Mesenchymal stem cell (in vitro differentiated cells and primary cell): ENCODE data around the gene ACACA.

ENCODE experiments used
- DNase-seq: peaks from one replicate; pipeline ENCODE4 v3.0.0-alpha.2; 2013
- H2AFZ ChIP-seq: one replicate; pipeline ENCODE4 v1.6.1; 2013; ENCODE audit warnings: low read depth, mild to moderate bottlenecking, control low read depth, inconsistent platforms, low read length, moderate library complexity
- H2AK5ac ChIP-seq: 2 replicates; pipeline ENCODE4 v1.6.1; 2013; ENCODE audit warnings: low read length, moderate library complexity, mild to moderate bottlenecking, inconsistent platforms; ENCODE audit not compliant: severe bottlenecking
- H2BK120ac ChIP-seq: one replicate; pipeline ENCODE4 v1.6.1; 2013; ENCODE audit warnings: low read depth, mild to moderate bottlenecking, inconsistent platforms, low read length, moderate library complexity
- H2BK12ac ChIP-seq, 2 experiments: one replicate each; pipeline ENCODE4 v1.6.1; 2013; ENCODE audit warnings: inconsistent platforms in 2 of 2, low read length in 2 of 2, mild to moderate bottlenecking in 2 of 2, moderate library complexity in 2 of 2, control low read depth in 1 of 2
- H2BK15ac ChIP-seq: one replicate; pipeline ENCODE4 v1.6.1; 2013; ENCODE audit warnings: mild to moderate bottlenecking, low read depth, inconsistent platforms; ENCODE audit not compliant: poor library complexity, severe bottlenecking
- H2BK5ac ChIP-seq: 2 replicates; pipeline ENCODE4 v1.6.1; 2013; ENCODE audit warnings: low read depth, mild to moderate bottlenecking, low read length, control low read depth, inconsistent platforms; ENCODE audit not compliant: poor library complexity, severe bottlenecking
- H3K14ac ChIP-seq, 2 experiments: one replicate each; pipeline ENCODE4 v1.6.1; 2013; ENCODE audit warnings: inconsistent platforms in 2 of 2, low read length in 2 of 2, control low read depth in 1 of 2, mild to moderate bottlenecking in 1 of 2, moderate library complexity in 1 of 2
- H3K18ac ChIP-seq, 2 experiments: one replicate each; pipeline ENCODE4 v1.6.1; 2013; ENCODE audit warnings: inconsistent platforms in 2 of 2, low read length in 2 of 2, control low read depth in 1 of 2, low read depth in 1 of 2, mild to moderate bottlenecking in 1 of 2
- H3K23ac ChIP-seq, 2 experiments: one replicate each; pipeline ENCODE4 v1.6.1; 2013; ENCODE audit warnings: inconsistent platforms in 2 of 2, low read length in 2 of 2, mild to moderate bottlenecking in 2 of 2, moderate library complexity in 2 of 2, control low read depth in 1 of 2
- H3K27ac ChIP-seq: 2 replicates; pipeline ENCODE4 v1.5.1; 2013; ENCODE audit warnings: mild to moderate bottlenecking, moderate library complexity, low read length, control low read depth, inconsistent platforms; ENCODE audit not compliant: poor library complexity, severe bottlenecking
- H3K27me3 ChIP-seq, 2 experiments: 2 replicates each; pipeline versions ENCODE4 v1.6.1 to v1.7.0; 2013; ENCODE audit warnings: low read length in 2 of 2, mild to moderate bottlenecking in 2 of 2, moderate library complexity in 2 of 2, control low read depth in 1 of 2, inconsistent platforms in 1 of 2; ENCODE audit not compliant: control insufficient read depth in 1 of 2, insufficient read depth in 1 of 2
- H3K36me3 ChIP-seq, 2 experiments: 2 replicates each; pipeline versions ENCODE4 v1.6.1 to v1.7.0; 2013; ENCODE audit warnings: low read length in 2 of 2, control low read depth in 1 of 2, inconsistent platforms in 1 of 2, low read depth in 1 of 2, mild to moderate bottlenecking in 1 of 2; ENCODE audit not compliant: insufficient read depth in 2 of 2, control insufficient read depth in 1 of 2
- H3K4ac ChIP-seq, 2 experiments: one replicate each; pipeline ENCODE4 v1.6.1; 2013; ENCODE audit warnings: inconsistent platforms in 2 of 2, low read length in 2 of 2, mild to moderate bottlenecking in 2 of 2, moderate library complexity in 2 of 2, control low read depth in 1 of 2, low read depth in 1 of 2
- H3K4me1 ChIP-seq: 2 replicates; pipeline ENCODE4 v1.6.1; 2013; ENCODE audit warnings: low read depth, low read length, control low read depth; ENCODE audit not compliant: control insufficient read depth, insufficient read depth
- H3K4me2 ChIP-seq: 2 replicates; pipeline ENCODE4 v1.6.1; 2013; ENCODE audit warnings: low read length, mild to moderate bottlenecking, inconsistent platforms; ENCODE audit not compliant: poor library complexity, severe bottlenecking
- H3K4me3 ChIP-seq, 2 experiments: 2 replicates each; pipeline versions ENCODE4 v1.5.1 to v1.7.0; 2013; ENCODE audit warnings: low read length in 2 of 2, mild to moderate bottlenecking in 2 of 2, control low read depth in 1 of 2, low read depth in 1 of 2; ENCODE audit not compliant: insufficient read depth in 1 of 2
- H3K79me1 ChIP-seq: replicated peaks from 2 replicates; pipeline ENCODE4 v1.6.1; 2013; ENCODE audit warnings: mild to moderate bottlenecking, control low read depth, low read length, inconsistent platforms; ENCODE audit not compliant: poor library complexity, severe bottlenecking
- H3K9ac ChIP-seq: 2 replicates; pipeline ENCODE4 v1.7.0; 2013; ENCODE audit warnings: mild to moderate bottlenecking, low read length, moderate library complexity
- H3K9me3 ChIP-seq: 2 replicates; pipeline ENCODE4 v1.7.0; 2013; ENCODE audit warnings: mild to moderate bottlenecking, low read length; ENCODE audit not compliant: control insufficient read depth
- H4K8ac ChIP-seq: one replicate; pipeline ENCODE4 v1.6.1; 2013; ENCODE audit warnings: inconsistent platforms, mild to moderate bottlenecking, low read length, moderate library complexity
- H4K91ac ChIP-seq: one replicate; pipeline ENCODE4 v1.6.1; 2013; ENCODE audit warnings: mild to moderate bottlenecking, low read length, inconsistent platforms
- WGBS: methylation state at CpG from one replicate; pipeline ENCODE4 v1.1.7; 2013; ENCODE audit warnings: mixed read lengths; 5-methylcytosine and 5-hydroxymethylcytosine counted together

The ACACA gene

DNA sequence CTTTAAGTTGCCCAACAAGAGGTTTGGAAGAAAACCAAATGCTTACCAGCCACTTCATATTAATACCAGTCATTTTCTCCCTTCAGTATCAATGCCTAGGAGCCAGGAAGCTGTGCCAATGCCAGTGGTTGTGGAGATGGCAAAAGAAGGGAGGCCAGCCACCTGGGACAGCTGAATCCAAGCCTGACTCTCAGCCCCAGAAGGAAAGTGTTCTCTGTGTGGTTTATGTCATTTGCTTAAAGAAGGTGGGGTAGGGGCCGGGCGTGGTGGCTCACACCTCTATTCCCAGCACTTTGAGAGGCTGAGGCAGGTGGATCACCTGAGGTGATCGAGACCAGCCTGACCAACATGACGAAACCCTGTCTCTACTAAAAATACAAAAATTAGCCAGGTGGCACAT, 17.5 kb downstream of the ACACA start:
- Histone ChIP-seq H3K4ac (no peak overlapping the region), H3K79me1 (peaks cover 7% of the 10 kb centered on the region), H3K36me3 (no peaks in the 10 kb centered on the region), H4K8ac (no peak overlapping the region), H3K18ac (no peak overlapping the region), H3K27ac (no peak overlapping the region), H3K9me3 (no peaks in the 10 kb centered on the region), H4K91ac (no peak overlapping the region), H3K23ac (no peak overlapping the region), H2BK12ac (no peak overlapping the region), H2BK120ac (no peak overlapping the region), H3K4me3 (no peak overlapping the region), H2BK5ac (no peak overlapping the region), H3K27me3 (no peaks in the 10 kb centered on the region), H3K9ac (no peak overlapping the region), H3K4me2 (no peak overlapping the region), H3K14ac (no peak overlapping the region), H2BK15ac (no peak overlapping the region), H3K4me1 (peaks cover 5% of the 10 kb centered on the region), H2AFZ (no peak overlapping the region), H2AK5ac (no peak overlapping the region)
- no peak for DNase-seq
- 100% methylated on average over 2 of the region's 4 CpGs for WGBS

DNA sequence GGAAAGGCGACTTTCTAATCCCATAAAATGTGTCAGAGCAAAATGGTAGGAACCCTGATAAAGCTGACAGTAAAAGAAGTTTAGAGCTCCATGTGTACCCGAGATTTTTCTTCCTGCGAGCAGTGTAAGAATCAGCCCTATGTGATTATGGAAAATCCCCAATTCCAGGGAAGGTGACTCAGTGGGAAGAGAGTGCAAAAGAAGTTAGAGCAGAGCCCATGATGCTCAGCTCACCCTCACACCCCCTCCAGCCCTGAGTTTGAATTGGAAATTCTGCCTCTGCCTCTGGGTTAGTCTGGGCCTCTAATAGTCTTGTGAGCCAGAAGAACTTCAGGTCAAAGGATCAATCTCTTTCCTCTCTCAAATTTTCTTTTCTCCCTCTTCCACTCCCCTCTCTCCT, 18.4 kb downstream of the ACACA start:
- Histone ChIP-seq H4K91ac (no peak overlapping the region), H3K9ac (peak overlapping the region; percentile 70), H3K27ac (peak overlapping the region; percentile 65), H3K79me1 (peaks cover 7% of the 10 kb centered on the region), H2BK12ac (no peak overlapping the region), H3K4ac (no peak overlapping the region), H3K18ac (no peak overlapping the region), H2BK120ac (no peak overlapping the region), H3K4me3 (peak overlapping the region in 1 of 2 experiments; percentile 15), H2AFZ (no peak overlapping the region), H3K4me1 (peaks cover 5% of the 10 kb centered on the region), H2BK5ac (no peak overlapping the region), H2BK15ac (no peak overlapping the region), H4K8ac (no peak overlapping the region), H3K23ac (no peak overlapping the region), H3K27me3 (no peaks in the 10 kb centered on the region), H3K9me3 (no peaks in the 10 kb centered on the region), H3K36me3 (no peaks in the 10 kb centered on the region), H3K4me2 (no peak overlapping the region), H3K14ac (no peak overlapping the region), H2AK5ac (no peak overlapping the region)
- 88% methylated on average over 3 of the region's 3 CpGs for WGBS
- DNase-seq: peak; percentile 49

DNA sequence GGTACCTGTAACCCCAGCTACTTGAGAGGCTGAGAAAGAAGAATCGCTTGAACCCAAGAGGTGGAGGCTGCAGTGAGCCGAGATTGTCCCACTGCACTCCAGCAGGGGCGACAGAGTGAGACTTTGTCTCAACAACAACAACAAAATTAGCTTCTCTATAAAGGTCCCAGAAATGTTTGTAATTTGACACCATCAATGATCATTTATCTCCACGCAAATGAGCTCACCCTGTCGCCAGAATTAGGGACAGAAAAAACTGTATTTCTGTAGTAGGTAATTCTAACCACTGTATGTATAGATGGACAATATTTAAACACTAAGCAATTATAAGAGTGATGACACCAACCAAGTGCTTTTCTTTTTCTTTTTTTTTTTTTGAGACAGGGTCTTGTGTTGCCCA, 20.2 kb downstream of the ACACA start:
- H3K4ac ChIP-seq: no peak overlapping the region
- H3K4me2 ChIP-seq: no peak overlapping the region
- H3K9me3 ChIP-seq: no peaks in the 10 kb centered on the region
- H3K18ac ChIP-seq: no peak overlapping the region
- peaks cover 6% of the 10 kb centered on the region for H3K4me1 ChIP-seq
- no peak overlapping the region for H2AFZ ChIP-seq
- H3K27ac ChIP-seq: no peak overlapping the region
- DNase-seq: no peak
- H2AK5ac ChIP-seq: no peak overlapping the region
- H3K79me1 ChIP-seq: peaks cover 7% of the 10 kb centered on the region
- no peak overlapping the region for H4K91ac ChIP-seq
- no peak overlapping the region for H3K23ac ChIP-seq
- no peak overlapping the region for H2BK15ac ChIP-seq
- no peaks in the 10 kb centered on the region for H3K27me3 ChIP-seq
- no peak overlapping the region for H4K8ac ChIP-seq
- H3K14ac ChIP-seq: no peak overlapping the region
- H3K9ac ChIP-seq: no peak overlapping the region
- no peak overlapping the region for H2BK120ac ChIP-seq
- H3K36me3 ChIP-seq: no peaks in the 10 kb centered on the region
- no peak overlapping the region for H2BK5ac ChIP-seq
- no peak overlapping the region for H2BK12ac ChIP-seq
- WGBS: 88% methylated on average over 3 of the region's 5 CpGs
- H3K4me3 ChIP-seq: no peak overlapping the region

DNA sequence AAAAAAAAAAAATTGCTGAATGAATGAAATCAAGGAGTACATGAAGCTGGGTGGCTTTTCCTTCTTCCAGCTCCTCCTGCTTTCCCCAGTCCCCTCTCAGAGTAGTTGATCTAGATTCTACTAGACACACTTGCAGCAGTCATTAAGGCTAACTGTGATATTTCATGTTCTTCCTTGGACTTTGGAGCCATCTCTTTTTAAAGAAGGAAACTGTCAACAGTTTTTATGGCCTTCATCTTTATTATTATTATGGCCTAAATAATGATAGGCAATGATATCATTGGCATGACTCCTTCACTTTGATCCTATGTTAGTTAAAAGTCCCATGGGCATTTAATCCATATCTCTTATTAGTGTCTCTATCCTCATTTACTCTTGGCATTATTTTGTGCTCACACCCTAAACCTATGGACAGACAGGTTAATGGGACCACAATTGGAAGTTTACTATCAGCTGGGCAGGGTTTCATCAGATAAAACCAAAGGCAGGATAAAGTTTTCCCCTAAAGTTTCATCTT, 21.1 kb downstream of the ACACA start:
- peaks cover 3% of the 10 kb centered on the region for H3K4me1 ChIP-seq
- no peak overlapping the region for H3K14ac ChIP-seq
- no peak overlapping the region for H2AFZ ChIP-seq
- no peak overlapping the region for H3K18ac ChIP-seq
- H3K79me1 ChIP-seq: peaks cover 7% of the 10 kb centered on the region
- DNase-seq: no peak
- no peak overlapping the region for H3K9ac ChIP-seq
- H4K91ac ChIP-seq: no peak overlapping the region
- H4K8ac ChIP-seq: no peak overlapping the region
- H3K23ac ChIP-seq: no peak overlapping the region
- no peak overlapping the region for H3K4me2 ChIP-seq
- no peak overlapping the region for H3K27ac ChIP-seq
- H2BK15ac ChIP-seq: no peak overlapping the region
- no peak overlapping the region for H3K4me3 ChIP-seq
- H2BK120ac ChIP-seq: no peak overlapping the region
- H3K9me3 ChIP-seq: no peaks in the 10 kb centered on the region
- H2BK5ac ChIP-seq: no peak overlapping the region
- H3K4ac ChIP-seq: no peak overlapping the region
- H3K27me3 ChIP-seq: no peaks in the 10 kb centered on the region
- H3K36me3 ChIP-seq: no peaks in the 10 kb centered on the region
- H2BK12ac ChIP-seq: no peak overlapping the region
- H2AK5ac ChIP-seq: no peak overlapping the region
